Measurements from ENCODE around the gene FLCN.
"Not testable (repeated sequence)": the region's sequence is repeated elsewhere in the genome, so short reads cannot be mapped to it uniquely, and the experiment has no call there.

The FLCN gene

DNA sequence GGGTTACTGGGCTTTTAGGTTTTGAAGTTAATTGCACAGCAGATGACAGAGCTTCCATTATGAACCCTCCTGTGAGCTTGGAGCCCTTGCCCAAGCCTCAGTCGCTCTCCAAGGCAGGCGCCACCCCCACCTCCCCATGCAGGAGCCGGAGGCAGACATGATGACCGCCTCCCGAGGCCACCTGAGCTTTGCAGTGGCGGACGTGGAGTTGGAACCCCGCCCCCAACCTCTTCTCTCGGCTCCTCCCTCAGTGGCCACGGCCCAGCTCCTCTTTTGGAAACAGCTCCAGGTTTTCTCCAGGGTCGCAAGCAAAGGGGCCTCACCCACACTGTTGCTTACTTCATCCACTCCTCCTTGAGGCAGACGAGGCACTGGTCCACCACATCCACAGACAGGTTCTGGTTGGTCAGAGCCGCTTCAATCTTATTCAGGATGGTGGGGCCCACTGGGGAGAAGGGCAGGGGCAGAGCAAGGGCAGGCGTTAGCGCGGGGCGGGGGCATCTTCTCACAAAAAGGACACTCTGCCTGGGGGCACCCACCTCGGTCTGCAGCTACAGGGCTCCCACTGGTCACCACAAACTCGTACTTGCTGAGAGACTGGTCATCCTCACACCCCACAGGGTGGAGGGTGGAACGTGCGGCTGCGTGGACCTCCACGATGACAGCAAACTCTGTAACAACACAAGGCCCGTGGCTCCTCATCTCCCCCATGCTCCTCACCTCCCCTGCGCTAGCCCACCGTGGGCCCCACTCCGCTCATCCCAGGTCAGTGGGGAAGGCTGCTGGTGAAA, 22.1 kb downstream of the FLCN start:
- DNase-seq: no peak

DNA sequence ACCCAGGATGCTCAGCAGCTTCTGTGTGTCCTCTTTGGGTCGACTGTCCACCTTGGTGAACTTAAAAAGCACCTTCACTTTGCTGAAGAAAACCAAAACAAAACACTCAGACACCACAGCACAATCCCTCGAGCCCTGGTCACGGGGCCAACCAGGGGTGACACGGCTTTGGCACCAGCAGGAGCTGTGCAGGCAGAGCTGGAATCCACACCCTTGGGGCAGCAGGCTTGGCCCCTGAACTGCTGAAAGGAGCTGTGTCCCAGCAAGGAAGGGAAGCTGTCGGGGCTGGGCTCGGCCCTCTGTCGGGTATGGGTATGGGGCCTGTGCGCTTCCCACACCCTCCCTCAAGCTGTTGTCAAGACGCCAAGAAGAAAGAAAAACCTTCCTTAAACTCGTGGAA, 23.2 kb downstream of the FLCN start:
- DNase-seq: no peak

DNA sequence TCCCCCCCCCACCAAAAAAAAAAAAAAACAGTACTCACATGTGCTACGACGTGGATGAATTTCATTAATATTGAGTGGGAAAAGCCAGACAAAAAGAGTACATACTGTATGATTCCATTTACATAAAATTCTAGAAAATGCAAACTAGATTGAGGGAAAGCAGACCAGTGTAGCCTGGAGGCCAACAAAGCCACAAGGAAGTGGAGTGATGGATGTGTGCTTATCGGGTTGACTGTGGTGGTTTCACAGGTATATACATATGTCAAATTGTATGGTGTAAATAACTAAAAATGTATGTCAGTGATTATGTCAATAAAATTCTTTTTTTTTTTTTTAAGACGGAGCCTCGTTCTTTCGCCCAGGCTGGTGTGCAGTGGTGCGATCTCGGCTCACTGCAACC, 29.0 kb downstream of the FLCN start:
- no peak for DNase-seq

DNA sequence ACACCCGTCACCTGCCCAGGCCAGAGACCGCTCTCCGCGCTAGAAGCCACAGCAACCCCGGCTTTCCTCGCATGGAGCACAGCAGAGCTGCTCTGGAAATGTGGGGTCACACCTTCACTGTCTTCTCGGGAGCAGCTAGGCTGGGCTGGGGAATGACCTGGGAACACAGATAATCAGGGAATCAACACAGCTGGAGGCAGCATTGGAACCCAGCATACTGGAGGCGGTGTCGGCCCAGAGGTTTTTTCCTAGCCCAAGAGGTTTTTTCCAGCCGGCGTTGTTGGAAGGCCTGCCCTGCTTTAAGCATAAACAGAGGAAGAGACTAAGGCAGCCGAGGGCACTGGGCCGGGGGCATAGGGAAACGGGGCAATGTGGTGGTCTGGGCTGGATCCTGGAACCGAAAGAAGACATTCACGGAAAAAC, 30.0 kb downstream of the FLCN start:
- DNase-seq: peak in 1 of 58 donors; percentile 56

DNA sequence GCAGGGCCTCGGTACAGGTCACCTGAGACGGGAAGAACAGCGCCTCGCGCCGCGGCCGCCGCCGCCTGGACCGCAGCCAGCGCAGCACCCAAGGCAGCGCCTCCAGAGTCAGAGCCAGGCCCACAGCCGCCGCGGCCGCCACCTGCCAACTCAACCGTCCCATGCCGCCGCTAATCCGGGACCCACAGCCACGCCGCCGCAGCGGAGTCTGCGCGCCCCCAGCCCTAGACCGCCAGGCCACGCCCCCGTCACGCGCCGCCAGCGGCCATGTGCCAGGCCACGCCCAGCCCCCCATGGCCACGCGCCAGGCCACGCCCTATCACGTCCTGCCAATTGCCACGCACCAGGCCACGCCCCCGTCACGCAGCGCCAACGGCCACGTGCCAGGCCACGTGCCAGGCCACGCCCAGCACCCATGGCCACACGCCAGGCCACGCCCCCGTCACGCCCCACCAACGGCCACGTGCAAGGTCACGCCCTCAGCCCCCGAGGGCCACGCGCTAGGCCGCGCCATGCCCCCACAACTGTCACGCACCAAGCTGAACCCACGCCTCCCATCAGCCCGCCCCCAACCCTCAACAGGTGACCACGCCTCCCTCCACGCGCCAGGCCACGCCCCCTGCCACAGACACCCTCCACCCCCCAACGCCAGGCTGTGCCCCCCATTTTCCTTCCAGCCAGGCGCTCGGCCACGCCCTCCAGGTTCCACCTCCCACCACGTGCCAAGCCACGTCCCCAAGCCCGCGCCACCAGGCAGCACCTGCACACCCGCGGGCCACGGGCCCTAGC, 30.6 kb downstream of the FLCN start, which contains the start of gene PLD6:
Gene PLD6, minus strand, starts transcription at position 210 of the 789 bp plus-strand sequence. Its CDS starts 47 bp downstream, at position 163.
- DNase-seq: peak in 49 of 58 donors; percentile 19 to 94 (median 55)

DNA sequence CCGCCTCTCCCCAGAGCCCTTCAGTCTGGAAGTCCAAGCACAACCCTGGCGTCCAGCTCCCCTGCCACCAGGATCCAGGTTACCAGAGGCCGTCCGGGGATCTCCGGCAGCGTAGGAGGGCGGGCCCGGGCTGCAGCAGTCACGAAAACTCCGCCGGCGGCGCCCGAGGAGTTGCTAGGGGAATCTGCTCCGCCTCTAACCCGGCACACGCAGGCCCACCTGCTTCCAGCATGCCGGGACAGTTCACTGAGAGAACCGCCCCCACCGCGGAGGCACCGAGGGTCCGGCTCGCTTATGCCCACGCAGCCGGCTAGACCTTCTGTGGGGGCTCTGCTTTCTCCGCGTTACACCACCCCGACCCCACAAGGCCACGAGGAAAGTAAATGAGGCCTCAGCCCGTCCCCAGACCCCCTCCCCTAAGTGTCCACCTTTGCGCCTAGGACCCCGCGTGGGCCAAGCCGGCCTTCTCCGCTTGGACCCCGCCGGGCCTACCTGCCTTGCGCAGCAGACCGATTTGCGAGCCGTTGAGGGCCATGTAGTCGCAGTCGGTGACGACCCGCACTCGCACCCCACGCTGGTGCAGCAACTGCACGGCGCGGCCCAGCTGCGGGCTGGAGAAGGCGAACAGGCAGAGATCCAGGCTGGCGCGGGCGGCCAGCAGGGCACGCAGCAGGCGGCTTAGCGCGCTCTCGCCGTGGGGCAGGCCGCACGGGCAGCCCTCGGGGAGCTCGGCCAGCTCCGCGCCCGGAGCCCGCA, 31.4 kb downstream of the FLCN start:
- peak in 12 of 58 donors; percentile 14 to 69 (median 30) for DNase-seq

DNA sequence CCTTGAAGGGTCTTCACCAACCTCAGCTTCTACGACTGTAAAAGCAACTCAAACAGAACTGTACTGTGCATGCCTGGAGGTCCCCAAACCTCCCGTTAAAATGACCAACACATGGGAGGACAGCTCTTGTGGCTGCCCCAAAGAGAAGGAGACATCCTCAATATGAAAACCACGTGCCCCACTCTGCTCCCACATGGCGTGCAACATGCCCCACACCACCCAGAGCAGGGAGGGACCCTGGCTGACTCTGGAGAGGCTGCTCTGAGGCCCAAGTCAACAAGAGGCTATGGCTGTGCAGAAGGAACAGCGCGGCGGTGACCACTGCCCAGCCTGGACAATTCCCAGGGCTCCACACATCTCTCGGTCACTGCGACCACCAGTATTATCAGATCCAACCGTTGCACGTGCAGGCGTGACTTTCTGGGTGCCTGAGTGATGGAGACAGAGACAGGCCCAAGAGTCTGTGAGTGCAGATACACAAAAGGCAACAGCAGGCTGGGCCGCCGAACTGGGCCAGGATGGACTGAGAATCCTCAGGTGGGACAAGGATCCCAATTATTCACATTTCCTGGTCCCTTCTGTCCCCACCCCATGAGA, 32.2 kb downstream of the FLCN start:
- peak in 1 of 58 donors; percentile 20 for DNase-seq

DNA sequence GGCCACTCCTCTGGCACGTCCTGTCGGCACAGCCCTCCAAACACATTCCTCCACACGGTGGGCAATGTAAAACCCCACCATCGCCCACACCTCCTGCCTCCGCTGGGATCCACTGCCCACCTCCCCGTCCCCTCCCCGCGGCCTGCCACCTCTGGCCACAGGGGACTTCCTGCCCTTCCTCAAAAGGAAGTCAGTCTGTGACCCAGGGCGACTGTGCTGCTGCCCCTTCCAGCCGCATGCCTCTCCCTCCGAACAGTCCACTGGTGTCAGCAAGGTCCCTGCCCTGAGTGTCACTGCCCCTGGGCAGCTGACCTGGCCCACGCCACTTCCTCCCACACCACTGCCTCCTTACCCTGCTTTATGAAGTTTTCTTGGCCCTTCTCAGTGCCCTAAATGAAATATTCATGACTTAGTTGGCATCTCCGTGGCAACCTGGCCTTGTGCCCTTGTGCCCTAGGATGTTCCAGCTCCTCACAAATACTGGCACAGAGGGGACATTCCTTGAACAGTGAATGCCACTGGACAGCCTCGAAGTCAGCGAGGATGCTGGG, 32.9 kb downstream of the FLCN start:
- peak in 47 of 58 donors; percentile 17 to 83 (median 47) for DNase-seq

DNA sequence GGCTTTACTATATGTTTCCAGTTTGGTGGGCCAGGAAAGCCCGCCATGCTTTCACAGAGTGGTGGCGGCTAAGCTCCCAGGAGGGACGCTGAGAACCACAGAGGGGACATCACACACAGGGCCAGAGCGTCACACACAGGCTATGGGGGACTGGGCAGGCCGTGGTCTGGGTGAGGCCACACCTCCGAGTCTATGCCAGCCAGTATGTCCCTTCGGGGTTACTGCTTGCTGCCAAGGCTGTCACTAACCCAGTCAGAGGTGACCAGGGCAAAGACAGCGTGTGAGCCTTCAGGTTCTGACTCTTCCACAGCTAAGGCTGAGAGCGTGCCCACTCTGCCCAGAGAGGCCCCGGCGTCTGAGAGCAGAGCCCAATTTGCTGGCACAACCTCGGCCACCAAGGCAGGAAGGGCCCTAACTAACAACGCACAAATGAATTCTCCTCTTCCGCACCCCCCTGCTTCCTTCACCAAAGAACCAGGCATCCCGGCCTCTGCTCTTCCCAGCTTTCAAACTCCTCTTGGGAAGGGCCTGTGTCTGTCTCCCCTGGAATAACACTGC, 33.7 kb downstream of the FLCN start:
- no peak for DNase-seq

DNA sequence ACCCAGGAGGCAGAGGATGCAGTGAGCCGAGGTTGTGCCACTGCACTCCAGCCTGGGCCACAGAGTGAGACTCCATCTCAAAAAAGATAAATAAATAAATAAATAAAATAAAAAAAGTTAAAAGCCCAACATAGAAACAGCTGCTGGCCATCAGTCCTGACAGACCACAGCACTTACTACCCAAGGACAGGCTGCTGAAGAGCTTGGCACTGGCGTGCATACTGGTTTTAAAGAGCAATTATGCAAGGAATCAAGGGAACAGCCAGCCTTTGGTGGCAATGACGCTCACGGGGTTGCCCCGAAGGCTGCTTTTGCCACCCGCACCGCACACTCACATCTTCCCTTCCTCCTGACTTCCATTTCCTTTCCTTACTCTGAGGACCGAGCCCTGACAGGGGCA, 35.1 kb downstream of the FLCN start:
- no peak for DNase-seq

DNA sequence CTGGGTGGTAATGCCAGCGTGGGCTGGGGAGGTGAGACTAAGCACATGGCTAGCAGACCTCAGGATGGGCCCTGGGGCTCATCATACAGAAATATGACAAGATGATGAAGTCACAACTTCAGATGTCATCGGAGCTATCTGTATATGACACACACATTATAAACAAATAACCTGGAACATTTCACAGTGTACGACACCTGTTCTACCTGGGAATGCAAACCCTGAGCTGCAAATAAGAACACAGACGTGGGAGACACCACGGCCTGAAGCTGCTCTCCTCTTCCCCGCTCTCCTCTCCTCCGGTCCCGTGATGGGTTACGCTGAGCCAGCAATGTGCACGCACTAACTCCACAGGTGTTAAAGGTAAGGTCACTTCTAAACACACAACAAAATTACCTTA, 35.7 kb downstream of the FLCN start:
- DNase-seq: no peak

DNA sequence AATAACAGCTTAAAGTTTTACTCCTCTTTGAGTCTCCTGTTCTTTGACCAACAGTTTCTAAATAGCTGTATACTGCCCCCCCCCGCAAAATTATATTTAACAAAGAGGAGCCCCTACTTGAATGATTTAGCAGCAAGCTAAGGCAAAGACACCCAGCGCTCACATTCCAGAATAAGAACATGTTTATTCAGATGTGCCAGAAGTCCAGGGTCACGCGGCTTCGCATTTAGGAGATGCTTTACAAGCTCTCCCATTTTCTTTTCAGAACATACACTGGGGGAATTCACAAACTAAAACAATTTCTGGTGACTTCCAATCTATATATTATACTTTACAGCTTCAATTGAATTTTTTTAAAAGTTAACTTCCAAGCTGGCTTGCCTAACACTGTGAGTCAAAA, 36.1 kb downstream of the FLCN start:
- DNase-seq: no peak

DNA sequence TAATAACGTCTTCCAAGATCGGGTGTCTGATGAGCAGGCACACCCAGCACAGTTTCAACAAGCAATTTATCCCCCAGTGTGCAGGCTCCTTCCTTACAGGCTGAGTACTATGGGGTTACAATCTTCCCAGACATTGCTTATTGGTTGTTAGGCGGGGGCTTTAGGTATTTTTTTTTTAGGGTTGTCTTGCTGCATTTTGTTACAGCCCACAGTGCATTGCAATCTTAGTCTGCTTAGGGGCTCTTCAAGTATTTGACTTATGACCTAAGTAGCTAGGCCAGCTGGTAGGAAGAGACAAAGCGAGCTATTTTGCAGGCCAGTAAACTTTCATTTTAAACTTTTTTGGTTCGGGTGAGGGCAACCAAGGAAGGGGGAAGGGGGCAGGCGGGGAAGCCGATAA, 36.7 kb downstream of the FLCN start:
- no peak for DNase-seq

DNA sequence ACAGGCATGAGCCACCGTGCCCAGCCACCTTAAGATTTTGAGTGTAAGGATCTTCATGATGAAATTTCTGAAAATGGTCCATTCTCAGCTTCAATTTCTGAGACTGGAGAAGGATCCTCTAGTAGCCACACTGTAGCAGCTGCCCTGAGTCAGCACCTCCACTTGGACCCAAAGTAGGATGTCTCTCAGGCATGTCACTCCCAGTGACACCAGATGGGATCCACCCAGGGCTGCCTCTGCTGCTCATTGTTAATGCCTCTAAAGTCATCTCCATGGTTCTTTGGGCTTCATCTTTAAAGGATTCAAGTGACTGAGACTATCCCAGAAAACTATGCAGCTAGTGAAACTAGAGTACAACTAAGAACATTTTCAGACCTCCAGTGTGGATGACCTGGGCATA, 38.7 kb downstream of the FLCN start:
- no peak for DNase-seq

DNA sequence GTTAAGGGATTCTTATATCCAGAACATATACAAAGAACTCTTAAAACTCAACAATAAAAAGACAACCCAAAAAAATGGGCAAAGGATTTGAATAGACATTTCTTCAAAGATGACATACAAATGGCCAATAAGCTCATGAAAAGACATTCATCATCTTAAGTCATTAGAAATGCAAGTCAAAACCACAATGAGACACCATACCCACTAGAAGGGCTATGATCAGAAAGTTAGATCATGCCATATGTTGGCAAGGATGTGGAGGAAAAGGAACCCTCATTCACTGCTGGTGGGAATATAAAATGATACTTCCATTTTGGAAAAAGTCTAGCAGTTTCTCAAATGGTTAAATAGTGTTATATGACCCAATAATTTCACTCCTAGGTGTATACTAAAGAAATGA, 40.2 kb downstream of the FLCN start:
- no peak for DNase-seq

DNA sequence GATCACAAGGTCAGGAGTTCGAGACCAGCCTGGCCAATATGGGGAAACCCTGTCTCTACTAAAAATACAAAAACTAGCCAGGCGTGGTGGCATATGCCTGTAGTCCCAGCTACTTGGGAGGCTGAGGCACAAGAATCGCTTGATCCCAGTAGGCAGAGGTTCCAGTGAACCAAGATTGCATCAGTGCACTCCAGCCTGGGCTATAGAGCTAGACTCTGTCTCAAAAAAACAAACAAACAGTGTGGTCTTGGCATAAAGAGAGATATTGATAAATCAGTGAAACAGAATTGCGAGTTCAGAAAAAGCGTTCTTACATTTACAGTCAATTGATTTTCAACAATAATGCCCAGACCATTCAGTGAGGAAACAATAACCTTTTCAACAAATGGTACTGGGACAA, 41.5 kb downstream of the FLCN start:
- DNase-seq: not testable (repeated sequence)

DNA sequence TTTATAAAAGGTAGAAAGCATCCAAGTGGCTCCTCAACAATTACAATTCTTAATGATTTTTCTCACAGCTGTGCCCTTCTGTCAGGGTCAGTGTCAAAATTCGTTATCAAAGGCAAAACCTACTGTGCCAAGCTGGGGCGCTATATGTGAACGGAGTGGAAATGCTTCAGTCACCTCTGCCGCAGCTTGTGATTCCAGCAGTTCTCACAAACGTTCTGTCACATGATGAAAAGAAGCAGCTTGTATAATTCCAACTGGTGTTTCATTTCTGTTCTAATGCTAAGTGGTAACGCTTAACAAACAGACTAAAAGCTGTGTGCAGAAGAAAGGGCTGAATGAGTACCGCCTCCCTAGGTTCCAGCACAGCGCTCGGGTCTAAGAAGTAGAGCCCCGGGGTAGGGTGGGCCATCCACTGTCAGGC, 45.0 kb downstream of the FLCN start:
- DNase-seq: peak in 4 of 58 donors; percentile 10 to 39 (median 38)

DNA sequence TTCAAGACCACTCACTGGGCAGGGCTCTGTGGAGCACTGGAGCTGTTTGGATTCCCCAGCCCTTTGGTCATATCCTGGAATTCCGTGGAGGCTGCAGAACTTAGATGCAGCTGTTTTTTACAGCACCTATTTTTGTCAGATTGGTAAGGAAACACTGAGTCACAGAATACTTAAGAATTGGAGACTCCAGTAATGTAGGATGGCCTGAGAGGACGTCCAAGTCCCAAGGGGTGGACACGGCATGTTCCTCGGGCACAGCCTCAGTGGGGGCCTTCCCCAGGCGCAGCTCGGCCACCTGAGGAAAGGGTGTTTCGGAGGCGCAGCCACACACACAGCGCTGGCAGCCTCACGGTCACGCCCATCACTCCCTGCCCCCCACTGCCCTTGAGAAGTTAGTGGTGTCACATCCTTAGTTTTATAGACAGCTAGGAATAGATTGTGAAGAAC, 45.6 kb downstream of the FLCN start:
- DNase-seq: no peak

DNA sequence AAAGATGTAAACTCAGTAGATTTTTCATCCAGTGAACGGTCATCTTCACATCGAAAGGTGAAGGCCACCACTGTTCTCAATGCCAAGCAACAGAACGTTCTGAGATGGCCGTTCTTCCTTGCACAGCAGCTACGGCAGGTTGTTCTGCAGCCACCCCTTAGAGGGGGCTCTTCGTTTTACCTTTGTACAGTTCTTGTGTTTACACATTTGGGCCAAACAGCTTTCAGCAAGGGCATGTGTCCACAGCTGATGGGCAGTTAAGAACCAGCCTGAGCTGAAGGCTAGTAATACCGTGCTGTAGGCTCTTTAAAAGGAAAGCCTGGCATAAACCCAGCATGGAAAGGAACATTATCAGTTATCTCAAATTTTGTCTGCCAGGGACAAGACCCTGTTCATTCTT, 46.8 kb downstream of the FLCN start:
- DNase-seq: no peak

DNA sequence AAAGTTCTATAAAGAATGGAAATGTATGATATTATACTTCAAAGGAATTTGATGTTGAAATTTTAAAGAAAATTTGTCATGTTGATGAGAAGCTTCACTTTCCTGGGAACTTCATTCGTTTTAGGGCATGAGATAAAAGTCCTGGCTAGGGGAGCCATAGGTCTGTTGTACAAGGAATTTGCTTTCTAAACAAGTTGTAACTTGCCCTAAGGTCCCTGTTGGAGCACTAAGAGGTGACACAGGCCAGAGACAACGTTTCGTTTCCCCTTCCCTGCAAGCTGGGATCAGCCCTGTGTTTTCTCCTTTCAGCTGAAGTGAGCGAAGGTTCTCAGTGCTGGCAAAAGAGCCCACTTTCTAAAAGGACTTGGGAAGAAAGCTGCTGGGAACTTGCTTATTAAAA, 47.4 kb downstream of the FLCN start:
- no peak for DNase-seq

DNA sequence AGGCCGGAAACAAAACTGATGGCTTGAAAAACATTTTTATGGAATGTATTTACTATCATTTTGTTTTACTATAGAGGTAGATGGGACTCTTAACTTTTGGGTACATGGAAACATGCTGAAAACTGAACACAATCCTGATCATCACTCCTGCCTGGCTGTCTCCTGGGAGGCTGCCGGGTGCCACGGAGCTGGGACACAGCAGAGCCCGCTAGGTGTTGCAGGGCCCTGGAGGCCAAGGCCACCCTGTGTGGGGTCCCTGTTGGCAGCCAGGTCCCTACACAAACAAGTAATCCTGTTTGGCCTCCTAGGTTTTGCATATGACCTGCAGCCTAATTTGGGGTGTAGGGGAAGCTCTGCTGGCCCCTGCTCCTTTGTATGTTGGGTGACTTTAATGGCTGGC, 48.4 kb downstream of the FLCN start:
- no peak for DNase-seq
